HG02798 (cell line): ENCODE data around the gene SORBS1.

Source experiments
- ATAC-seq: cut with Tn5 transposase; IDR thresholded peaks from one replicate; pipeline ENCODE4 v1.9.1; 2021; ENCODE audit warnings: mild to moderate bottlenecking; ENCODE audit not compliant: unreplicated experiment, poor library complexity

The SORBS1 gene

GRCh38 chr10:95499482-95499989, 61.6 kb downstream of the SORBS1 start:
- ATAC-seq = no peak

GRCh38 chr10:95496951-95497350, 64.2 kb downstream of the SORBS1 start:
- no peak for ATAC-seq

GRCh38 chr10:95496246-95496911, 64.8 kb downstream of the SORBS1 start:
- no peak for ATAC-seq

GRCh38 chr10:95493862-95494261, 67.3 kb downstream of the SORBS1 start:
- no peak for ATAC-seq

- no peak for ATAC-seq
These were observed 73.2 kb downstream of the SORBS1 start for GRCh38 chr10:95487994-95488393.

- ATAC-seq = no peak
These were observed 75.9 kb downstream of the SORBS1 start for GRCh38 chr10:95485056-95485844.

GRCh38 chr10:95482501-95483233, 78.5 kb downstream of the SORBS1 start:
- ATAC-seq = no peak

GRCh38 chr10:95480901-95481491, 80.2 kb downstream of the SORBS1 start:
- no peak for ATAC-seq

GRCh38 chr10:95480102-95480900, 80.9 kb downstream of the SORBS1 start:
- ATAC-seq = no peak

- no peak for ATAC-seq
These were observed 82.2 kb downstream of the SORBS1 start for GRCh38 chr10:95478935-95479334.

GRCh38 chr10:95478185-95478584, 83.0 kb downstream of the SORBS1 start:
- ATAC-seq = no peak

- ATAC-seq = no peak
These were observed 84.0 kb downstream of the SORBS1 start for GRCh38 chr10:95477175-95477520.

- ATAC-seq = no peak
These were observed 84.5 kb downstream of the SORBS1 start for GRCh38 chr10:95476469-95477174.

GRCh38 chr10:95475827-95476468, 85.2 kb downstream of the SORBS1 start:
- no peak for ATAC-seq

- ATAC-seq = no peak
These were observed 86.2 kb downstream of the SORBS1 start for GRCh38 chr10:95475003-95475383.

GRCh38 chr10:95474228-95475002, 86.8 kb downstream of the SORBS1 start:
- ATAC-seq = no peak

GRCh38 chr10:95472304-95473088, 88.7 kb downstream of the SORBS1 start:
- ATAC-seq = no peak
